Measurements from ENCODE around the gene PRR20G. TPM values are rescaled to one million over a fixed set of nuclear protein-coding genes. Genes with fewer than 3 reads are reported as not detected.

PRR20G gene
- total RNA-seq, 1 donor from 2014 or later: not detected

- Mint-ChIP-seq H3K4me3 (ENCODE audit: unreplicated experiment) (no peak overlapping the region), H3K9me3 (ENCODE audit: unreplicated experiment) (no peaks in the 10 kb centered on the region), H3K27me3 (ENCODE audit: low read depth, unreplicated experiment) (peaks cover 42% of the 10 kb centered on the region), H3K36me3 (ENCODE audit: low read depth, unreplicated experiment) (no peaks in the 10 kb centered on the region), H3K27ac (ENCODE audit: unreplicated experiment) (no peak overlapping the region), H3K4me1 (ENCODE audit: low read depth, unreplicated experiment) (no peaks in the 10 kb centered on the region)
- Histone ChIP-seq H3K27ac (ENCODE audit: low read depth, low read length) (no peak overlapping the region), H3K36me3 (ENCODE audit: insufficient read depth, low read length) (no peaks in the 10 kb centered on the region), H3K4me2 (ENCODE audit: low read length) (no peak overlapping the region), H2AFZ (ENCODE audit: low read depth, low read length) (no peak overlapping the region), H3K4me1 (ENCODE audit: insufficient read depth, low read length) (no peaks in the 10 kb centered on the region), H3K4me3 (ENCODE audit: insufficient read depth, low read depth, low read length) (no peak overlapping the region), H4K20me1 (ENCODE audit: insufficient read depth, low read length) (no peaks in the 10 kb centered on the region), H3K9ac (ENCODE audit: low read length) (no peak overlapping the region), H3K79me2 (ENCODE audit: insufficient read depth, low read length) (no peaks in the 10 kb centered on the region), H3K27me3 (ENCODE audit: insufficient read depth, low read length) (no peaks in the 10 kb centered on the region), H3K9me3 (ENCODE audit: insufficient read depth, low read depth, low read length) (no peaks in the 10 kb centered on the region)
- no peak for FAIRE-seq
- DNase-seq (ENCODE audit: low read depth): no peak
- no peak for TF ChIP-seq CTCF (IDR thresholded peaks at IDR 0.05; ENCODE audit: insufficient read depth, low read depth, low read length)
- no peak for TF ChIP-seq EZH2 (IDR thresholded peaks at IDR 0.05; ENCODE audit: insufficient read depth, low read length)
Measured at GRCh38 chr3:127307916-127308315, 20.1 kb upstream of the PRR20G start.

- Histone ChIP-seq H3K27ac (ENCODE audit: low read depth, low read length) (no peak overlapping the region), H3K4me2 (ENCODE audit: low read length) (no peak overlapping the region), H3K4me1 (ENCODE audit: insufficient read depth, low read length) (no peaks in the 10 kb centered on the region), H3K27me3 (ENCODE audit: insufficient read depth, low read length) (no peaks in the 10 kb centered on the region), H4K20me1 (ENCODE audit: insufficient read depth, low read length) (no peaks in the 10 kb centered on the region), H2AFZ (ENCODE audit: low read depth, low read length) (no peak overlapping the region), H3K9ac (ENCODE audit: low read length) (no peak overlapping the region), H3K36me3 (ENCODE audit: insufficient read depth, low read length) (no peaks in the 10 kb centered on the region), H3K9me3 (ENCODE audit: insufficient read depth, low read depth, low read length) (no peaks in the 10 kb centered on the region), H3K79me2 (ENCODE audit: insufficient read depth, low read length) (no peaks in the 10 kb centered on the region), H3K4me3 (ENCODE audit: insufficient read depth, low read depth, low read length) (no peak overlapping the region)
- Mint-ChIP-seq H3K9me3 (ENCODE audit: unreplicated experiment) (no peaks in the 10 kb centered on the region), H3K36me3 (ENCODE audit: low read depth, unreplicated experiment) (no peaks in the 10 kb centered on the region), H3K27ac (ENCODE audit: unreplicated experiment) (no peak overlapping the region), H3K27me3 (ENCODE audit: low read depth, unreplicated experiment) (peaks cover 37% of the 10 kb centered on the region), H3K4me3 (ENCODE audit: unreplicated experiment) (no peak overlapping the region), H3K4me1 (ENCODE audit: low read depth, unreplicated experiment) (no peaks in the 10 kb centered on the region)
- no peak for FAIRE-seq
- no peak for TF ChIP-seq EZH2 (IDR thresholded peaks at IDR 0.05; ENCODE audit: insufficient read depth, low read length)
- TF ChIP-seq CTCF (IDR thresholded peaks at IDR 0.05; ENCODE audit: insufficient read depth, low read depth, low read length): no peak
- no peak for DNase-seq (ENCODE audit: low read depth)
Measured at GRCh38 chr3:127307112-127307835, 19.4 kb upstream of the PRR20G start.

Data from astrocyte (in vitro differentiated cells and primary cell).